ENCODE results near the gene USP3. TPM values are rescaled to one million over a fixed set of nuclear protein-coding genes. Genes with fewer than 3 reads are reported as not detected.

Gene USP3
- total and polyA plus RNA-seq, 2 donors (not counting 1 experiment from before 2014, with no cell fraction given) = 43.4 to 152 TPM

DNA sequence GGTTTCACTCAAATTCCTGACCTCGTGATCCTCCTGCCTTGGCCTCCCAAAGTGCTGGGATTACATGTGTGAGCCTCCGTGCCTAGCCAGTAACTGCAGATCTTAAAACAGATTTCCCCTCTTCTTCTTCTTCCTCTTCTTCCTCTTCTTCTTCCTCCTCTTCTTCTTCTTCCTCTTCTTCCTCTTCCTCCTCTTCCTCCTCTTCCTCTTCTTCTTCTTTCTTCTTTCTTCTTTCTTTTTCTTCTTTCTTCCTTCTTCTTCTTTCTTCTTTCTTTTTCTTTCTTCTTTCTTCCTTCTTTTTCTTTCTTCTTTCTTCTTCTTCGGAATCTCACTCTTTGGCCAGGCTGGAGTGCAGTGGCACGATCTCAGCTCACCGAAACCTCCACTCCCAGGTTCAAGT is 7.8 kb downstream of the USP3 start:
- no peaks in the 10 kb centered on the region for H3K36me3 ChIP-seq (replicated peaks in 1 of 2; ENCODE audit: control extremely low read depth in 1 of 2, control insufficient read depth in 1 of 2, extremely low read depth in 1 of 2, insufficient read depth in 2 of 2, low read length in 1 of 2)
- no peak overlapping the region for H2AFZ ChIP-seq (ENCODE audit: insufficient read depth, low read depth, low read length, poor library complexity, severe bottlenecking)
- no peak overlapping the region for H3K4me3 ChIP-seq (ENCODE audit: control extremely low read depth in 1 of 5, extremely low read depth in 1 of 5, insufficient read depth in 1 of 5, low read depth in 2 of 5, low read length in 4 of 5)
- peaks cover 78% of the 10 kb centered on the region for H4K20me1 ChIP-seq (ENCODE audit: control insufficient read depth, insufficient read depth, low read length, poor library complexity, severe bottlenecking)
- H3K27ac Mint-ChIP-seq = peak overlapping the region; percentile 37
- H3K9me3 Mint-ChIP-seq (ENCODE audit: insufficient read depth) = no peaks in the 10 kb centered on the region
- intact Hi-C loops (cut with micrococcal nuclease) = no loop called here
- 76% methylated on average over 2 of the region's 5 CpGs for WGBS (ENCODE audit: insufficient coverage)
- peak overlapping the region; percentile 16 for H3K4me3 Mint-ChIP-seq
- H3K4me2 ChIP-seq (replicated peaks; ENCODE audit: low read depth, low read length, poor library complexity, severe bottlenecking) = no peak overlapping the region
- ATAC-seq (ENCODE audit: low read depth) (no peak), DNase-seq (no peak)
- no peaks in the 10 kb centered on the region for H3K27me3 ChIP-seq (replicated peaks in 1 of 4; ENCODE audit: control extremely low read depth in 1 of 4, control insufficient read depth in 3 of 4, insufficient read depth in 4 of 4, low read length in 3 of 4)
- no peak overlapping the region for H3K9ac ChIP-seq (ENCODE audit: low read length)
- no peaks in the 10 kb centered on the region for H3K27me3 Mint-ChIP-seq
- peaks cover 82% of the 10 kb centered on the region for H3K4me1 Mint-ChIP-seq
- H3K79me2 ChIP-seq (ENCODE audit: control insufficient read depth, insufficient read depth, low read length) = peaks cover 99% of the 10 kb centered on the region
- POLR2A ChIA-PET = no interaction called here
- CTCF ChIA-PET = interaction anchor here (1.2 to 3.1 kb wide), 5 partner anchors 10 to 46 kb away, joined by 3 to 17 read pairs (median 6); no protein-coding TSS in a partner anchor
- peak overlapping the region in 1 of 2 donors; percentile 60 for H3K27ac ChIP-seq (ENCODE audit: low read length in 2 of 2)
- TF ChIP-seq, protein P1, sequence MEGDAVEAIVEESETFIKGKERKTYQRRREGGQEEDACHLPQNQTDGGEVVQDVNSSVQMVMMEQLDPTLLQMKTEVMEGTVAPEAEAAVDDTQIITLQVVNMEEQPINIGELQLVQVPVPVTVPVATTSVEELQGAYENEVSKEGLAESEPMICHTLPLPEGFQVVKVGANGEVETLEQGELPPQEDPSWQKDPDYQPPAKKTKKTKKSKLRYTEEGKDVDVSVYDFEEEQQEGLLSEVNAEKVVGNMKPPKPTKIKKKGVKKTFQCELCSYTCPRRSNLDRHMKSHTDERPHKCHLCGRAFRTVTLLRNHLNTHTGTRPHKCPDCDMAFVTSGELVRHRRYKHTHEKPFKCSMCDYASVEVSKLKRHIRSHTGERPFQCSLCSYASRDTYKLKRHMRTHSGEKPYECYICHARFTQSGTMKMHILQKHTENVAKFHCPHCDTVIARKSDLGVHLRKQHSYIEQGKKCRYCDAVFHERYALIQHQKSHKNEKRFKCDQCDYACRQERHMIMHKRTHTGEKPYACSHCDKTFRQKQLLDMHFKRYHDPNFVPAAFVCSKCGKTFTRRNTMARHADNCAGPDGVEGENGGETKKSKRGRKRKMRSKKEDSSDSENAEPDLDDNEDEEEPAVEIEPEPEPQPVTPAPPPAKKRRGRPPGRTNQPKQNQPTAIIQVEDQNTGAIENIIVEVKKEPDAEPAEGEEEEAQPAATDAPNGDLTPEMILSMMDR (IDR thresholded peaks at IDR 0.05) = no peak
- no peak for TF ChIP-seq EZH2 (IDR thresholded peaks at IDR 0.05; ENCODE audit: borderline replicate concordance, insufficient read depth, low read depth, low read length, poor library complexity, severe bottlenecking)
- H3K4me1 ChIP-seq (ENCODE audit: control insufficient read depth in 2 of 2, insufficient read depth in 2 of 2, low read length in 2 of 2) = peaks cover 56 to 86% of the 10 kb centered on the region in 2 donors
- no peaks in the 10 kb centered on the region for H3K9me3 ChIP-seq (ENCODE audit: control extremely low read depth in 1 of 3, control insufficient read depth in 2 of 3, insufficient read depth in 1 of 3, low read length in 2 of 3)

DNA sequence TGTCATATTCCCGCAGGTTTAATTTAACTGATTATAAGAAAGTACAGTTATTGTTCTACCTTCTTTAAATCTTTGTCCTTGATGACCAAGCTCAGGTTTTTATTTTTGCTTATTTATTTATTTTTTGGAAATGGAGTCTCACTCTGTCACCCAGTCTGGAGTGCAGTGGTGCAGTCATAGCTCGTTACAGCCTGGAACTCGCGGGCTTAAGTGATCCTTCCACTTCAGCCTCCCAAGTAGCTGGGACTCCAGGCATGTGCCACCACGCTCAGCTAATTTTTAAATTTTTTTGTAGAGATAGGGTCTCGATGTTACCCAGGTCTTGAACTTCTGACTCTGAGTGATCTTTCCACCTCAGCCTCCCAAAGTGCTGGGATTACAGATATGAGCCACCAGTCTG is 8.9 kb downstream of the USP3 start:
- no peaks in the 10 kb centered on the region for H3K27me3 ChIP-seq (replicated peaks in 1 of 4; ENCODE audit: control extremely low read depth in 1 of 4, control insufficient read depth in 3 of 4, insufficient read depth in 4 of 4, low read length in 3 of 4)
- H3K9me3 Mint-ChIP-seq (ENCODE audit: insufficient read depth) = no peaks in the 10 kb centered on the region
- ChIA-PET CTCF (interaction anchor here (1.2 to 1.7 kb wide), 6 partner anchors 16 to 50 kb away, joined by 3 to 7 read pairs (median 4); no protein-coding TSS in a partner anchor), POLR2A (no interaction called here)
- H4K20me1 ChIP-seq (ENCODE audit: control insufficient read depth, insufficient read depth, low read length, poor library complexity, severe bottlenecking) = peaks cover 85% of the 10 kb centered on the region
- H3K27ac Mint-ChIP-seq = no peak overlapping the region
- no peak overlapping the region for H3K4me3 ChIP-seq (ENCODE audit: control extremely low read depth in 1 of 5, extremely low read depth in 1 of 5, insufficient read depth in 1 of 5, low read depth in 2 of 5, low read length in 4 of 5)
- no CpG with 5 or more reads among the region's 6 CpGs for WGBS (ENCODE audit: insufficient coverage)
- no peak overlapping the region for H3K4me3 Mint-ChIP-seq
- ATAC-seq (ENCODE audit: low read depth) (no peak), DNase-seq (no peak)
- peaks cover 99% of the 10 kb centered on the region for H3K79me2 ChIP-seq (ENCODE audit: control insufficient read depth, insufficient read depth, low read length)
- no peak overlapping the region for H2AFZ ChIP-seq (ENCODE audit: insufficient read depth, low read depth, low read length, poor library complexity, severe bottlenecking)
- no peak overlapping the region for H3K9ac ChIP-seq (ENCODE audit: low read length)
- H3K27ac ChIP-seq (ENCODE audit: low read length in 2 of 2) = peak overlapping the region in 1 of 2 donors; percentile 60
- H3K36me3 ChIP-seq (replicated peaks in 1 of 2; ENCODE audit: control extremely low read depth in 1 of 2, control insufficient read depth in 1 of 2, extremely low read depth in 1 of 2, insufficient read depth in 2 of 2, low read length in 1 of 2) = no peaks in the 10 kb centered on the region
- TF ChIP-seq, protein P1 (IDR thresholded peaks at IDR 0.05) = no peak
- no peak for TF ChIP-seq EZH2 (IDR thresholded peaks at IDR 0.05; ENCODE audit: borderline replicate concordance, insufficient read depth, low read depth, low read length, poor library complexity, severe bottlenecking)
- H3K9me3 ChIP-seq (ENCODE audit: control extremely low read depth in 1 of 3, control insufficient read depth in 2 of 3, insufficient read depth in 1 of 3, low read length in 2 of 3) = no peaks in the 10 kb centered on the region
- intact Hi-C loops (cut with micrococcal nuclease) = no loop called here
- peaks cover 60 to 87% of the 10 kb centered on the region in 2 donors for H3K4me1 ChIP-seq (ENCODE audit: control insufficient read depth in 2 of 2, insufficient read depth in 2 of 2, low read length in 2 of 2)
- H3K27me3 Mint-ChIP-seq = no peaks in the 10 kb centered on the region
- peaks cover 83% of the 10 kb centered on the region for H3K4me1 Mint-ChIP-seq
- H3K4me2 ChIP-seq (replicated peaks; ENCODE audit: low read depth, low read length, poor library complexity, severe bottlenecking) = no peak overlapping the region

Measured in B cell (primary cell).